Measurements from ENCODE around the gene MYRF. TPM values are rescaled to one million over a fixed set of nuclear protein-coding genes. Genes with fewer than 3 reads are reported as not detected.

The MYRF gene
- total and polyA plus RNA-seq, 9 of the 15 experiments (the other 6 are each of a cell fraction or from before 2014, with no cell fraction given) = 2.3 to 25.8 (median 7.1) TPM

DNA sequence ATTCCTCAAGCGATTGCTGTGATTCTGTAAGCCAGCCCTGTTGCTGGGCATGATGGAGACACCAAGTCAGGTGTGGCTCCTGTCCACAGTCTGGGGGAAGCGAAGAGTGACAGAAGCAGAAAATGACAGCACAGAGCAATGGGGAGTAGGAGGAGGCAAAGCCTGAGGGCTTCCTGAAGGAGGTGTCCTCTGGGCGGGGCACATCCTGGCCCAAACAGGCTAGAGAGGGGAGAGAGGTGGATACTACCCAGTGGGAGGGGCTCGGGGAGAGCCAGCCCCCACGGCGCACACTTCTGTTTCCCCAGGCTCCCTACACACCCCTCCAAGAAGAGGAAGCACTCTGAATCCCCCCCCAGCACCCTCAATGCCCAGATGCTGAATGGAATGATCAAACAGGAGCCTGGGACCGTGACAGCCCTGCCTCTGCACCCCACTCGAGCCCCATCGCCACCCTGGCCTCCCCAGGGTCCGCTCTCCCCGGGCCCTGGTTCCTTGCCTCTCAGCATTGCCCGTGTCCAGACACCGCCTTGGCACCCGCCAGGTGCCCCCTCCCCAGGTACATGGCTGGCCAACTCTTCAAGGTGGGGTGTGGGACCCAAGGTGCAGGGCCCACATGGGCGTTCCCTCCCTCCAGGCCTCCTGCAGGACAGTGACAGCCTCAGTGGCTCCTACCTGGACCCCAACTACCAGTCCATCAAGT is 18.9 kb downstream of the MYRF start:
- intact Hi-C loops (cut with micrococcal nuclease) = no loop called here
- Histone ChIP-seq H2AFZ (ENCODE audit: low read depth, low read length) (no peak overlapping the region), H3K79me2 (ENCODE audit: control insufficient read depth, insufficient read depth, low read length) (no peaks in the 10 kb centered on the region), H3K36me3 (ENCODE audit: control insufficient read depth, insufficient read depth, low read length) (peaks cover 4% of the 10 kb centered on the region; the same call in 1 of the 3 replicates), H3K9ac (ENCODE audit: insufficient read depth in 1 of 2, low read depth in 2 of 2, low read length in 2 of 2) (no peak overlapping the region), H3K9me1 (ENCODE audit: control insufficient read depth, insufficient read depth, low read length) (no peaks in the 10 kb centered on the region), H4K20me1 (replicated peaks; ENCODE audit: control insufficient read depth, insufficient read depth, low read length) (no peaks in the 10 kb centered on the region), H3K4me1 (replicated peaks in 1 of 2; ENCODE audit: control insufficient read depth in 2 of 2, insufficient read depth in 2 of 2, low read length in 2 of 2) (peaks cover 0 to 67% of the 10 kb centered on the region in 2 experiments; a peak in 2 of 5 replicates), H3K27ac (ENCODE audit: extremely low read depth, low read depth, low read length) (no peak overlapping the region), H3K4me3 (no peak overlapping the region), H3K9me3 (replicated peaks; ENCODE audit: control insufficient read depth, insufficient read depth, low read depth, low read length) (no peaks in the 10 kb centered on the region), H3K4me2 (ENCODE audit: insufficient read depth, low read length) (no peak overlapping the region), H3K27me3 (ENCODE audit: control insufficient read depth in 2 of 2, insufficient read depth in 2 of 2, low read length in 2 of 2) (no peaks in the 10 kb centered on the region)
- no peak for FAIRE-seq
- peak; percentile 44; the same call in 2 of the 3 replicates for ATAC-seq
- DNase-seq (ENCODE audit: extremely low read depth in 1 of 4, low spot score in 3 of 4) = peak in 2 of 4 experiments; percentile 50 to 59
- BruUV-seq (replicated peaks) = no TSS peak
- WGBS (ENCODE audit: insufficient coverage, low coverage, missing lambda C conversion rate) = 71% methylated on average over 11 of the region's 15 CpGs
- ChIA-PET POLR2A (interaction anchor here (0.9 kb wide), 1 partner anchor 13 kb away, joined by 4 read pairs; no protein-coding TSS in a partner anchor), CTCF (ENCODE audit: low intra/inter-chr PET ratio) (no interaction called here)
- in situ Hi-C loops (cut with MboI) = no loop called here
- TF ChIP-seq, protein P1, sequence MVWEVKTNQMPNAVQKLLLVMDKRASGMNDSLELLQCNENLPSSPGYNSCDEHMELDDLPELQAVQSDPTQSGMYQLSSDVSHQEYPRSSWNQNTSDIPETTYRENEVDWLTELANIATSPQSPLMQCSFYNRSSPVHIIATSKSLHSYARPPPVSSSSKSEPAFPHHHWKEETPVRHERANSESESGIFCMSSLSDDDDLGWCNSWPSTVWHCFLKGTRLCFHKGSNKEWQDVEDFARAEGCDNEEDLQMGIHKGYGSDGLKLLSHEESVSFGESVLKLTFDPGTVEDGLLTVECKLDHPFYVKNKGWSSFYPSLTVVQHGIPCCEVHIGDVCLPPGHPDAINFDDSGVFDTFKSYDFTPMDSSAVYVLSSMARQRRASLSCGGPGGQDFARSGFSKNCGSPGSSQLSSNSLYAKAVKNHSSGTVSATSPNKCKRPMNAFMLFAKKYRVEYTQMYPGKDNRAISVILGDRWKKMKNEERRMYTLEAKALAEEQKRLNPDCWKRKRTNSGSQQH (CRISPR knock-in tag; IDR thresholded peaks at IDR 0.05) = no peak
- TF ChIP-seq TAF9B (IDR thresholded peaks at IDR 0.05; ENCODE audit: partially characterized antibody) = no peak
- TF ChIP-seq, protein P2, sequence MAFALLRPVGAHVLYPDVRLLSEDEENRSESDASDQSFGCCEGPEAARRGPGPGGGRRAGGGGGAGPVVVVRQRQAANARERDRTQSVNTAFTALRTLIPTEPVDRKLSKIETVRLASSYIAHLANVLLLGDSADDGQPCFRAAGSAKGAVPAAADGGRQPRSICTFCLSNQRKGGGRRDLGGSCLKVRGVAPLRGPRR (CRISPR knock-in tag; IDR thresholded peaks at IDR 0.05) = no peak
- peak; percentile 70 for TF ChIP-seq ZNF436 (CRISPR knock-in tag; IDR thresholded peaks at IDR 0.05)
- 0 out of 2 replicates have a peak, but pooled peaks have one; percentile 2 for TF ChIP-seq ZNF121 (CRISPR knock-in tag; conservative IDR thresholded peaks at IDR 0.05)
- peak; percentile 99 for TF ChIP-seq ZFP36 (IDR thresholded peaks at IDR 0.05; ENCODE audit: low read depth, low read length, partially characterized antibody)
- no peak for TF ChIP-seq TCFL5 (CRISPR knock-in tag; conservative IDR thresholded peaks at IDR 0.05)
- TF ChIP-seq KLF1 (tag; IDR thresholded peaks at IDR 0.05) = 0 out of 2 replicates have a peak, but pooled peaks have one; percentile 44
- no peak for TF ChIP-seq CCAR2 (IDR thresholded peaks at IDR 0.05; ENCODE audit: low read depth, low read length)
- TF ChIP-seq BCOR (IDR thresholded peaks at IDR 0.05) = peak; percentile 10; the same call in 1 of the 2 replicates
- TF ChIP-seq SMARCA5 (IDR thresholded peaks at IDR 0.05) = 0 out of 2 replicates have a peak, but pooled peaks have one; percentile 49

Data from K562 (cell line).